LNCaP clone FGC (cell line): ENCODE results near the gene CACNA1E.
"Not testable (repeated sequence)": the region's sequence is repeated elsewhere in the genome, so short reads cannot be mapped to it uniquely, and the experiment has no call there.

Source experiments
- DNase-seq: peaks from one replicate; pipeline ENCODE4 v3.0.0-alpha.2; 2011; ENCODE audit warnings: low read depth
- H3K4me3 ChIP-seq: 2 replicates; pipeline ENCODE4 v1.5.1; 2011; ENCODE audit warnings: mild to moderate bottlenecking, low read depth, low read length, control low read depth
- CTCF ChIP-seq: IDR thresholded peaks from 2 replicates; pipeline ENCODE4 v1.5.1; 2012; ENCODE audit warnings: mild to moderate bottlenecking; ENCODE audit not compliant: control insufficient read depth, insufficient read depth; ENCODE audit errors: extremely low read depth

Gene CACNA1E

GRCh38 chr1:181816608-181817007, 333.3 kb downstream of the CACNA1E start:
- no peak for TF ChIP-seq CTCF
- DNase-seq = no peak
- no peak overlapping the region for H3K4me3 ChIP-seq

GRCh38 chr1:181817091-181817490, 333.8 kb downstream of the CACNA1E start:
- no peak for TF ChIP-seq CTCF
- no peak for DNase-seq
- H3K4me3 ChIP-seq = no peak overlapping the region

GRCh38 chr1:181818459-181818858, 335.1 kb downstream of the CACNA1E start:
- TF ChIP-seq CTCF = no peak
- DNase-seq = no peak
- H3K4me3 ChIP-seq = no peak overlapping the region

GRCh38 chr1:181818943-181819342, 335.6 kb downstream of the CACNA1E start:
- DNase-seq = no peak
- TF ChIP-seq CTCF = no peak
- no peak overlapping the region for H3K4me3 ChIP-seq

- no peak overlapping the region for H3K4me3 ChIP-seq
- TF ChIP-seq CTCF = no peak
- no peak for DNase-seq
Observed at GRCh38 chr1:181821701-181822100, 338.4 kb downstream of the CACNA1E start.

- DNase-seq, H3K4me3 ChIP-seq: not testable (repeated sequence)
Observed at GRCh38 chr1:181832173-181832880, 349.0 kb downstream of the CACNA1E start.

- no peak for DNase-seq
- no peak for TF ChIP-seq CTCF
- no peak overlapping the region for H3K4me3 ChIP-seq
Observed at GRCh38 chr1:181846001-181846645, 362.8 kb downstream of the CACNA1E start.
